ENCODE measurements around the gene SLC10A7. TPM values are rescaled to one million over a fixed set of nuclear protein-coding genes. Genes with fewer than 3 reads are reported as not detected.

SLC10A7 gene
- total and polyA plus RNA-seq, 2 of the 4 experiments (the other 2 are of a cell fraction): 5.2 to 8.4 TPM

DNA sequence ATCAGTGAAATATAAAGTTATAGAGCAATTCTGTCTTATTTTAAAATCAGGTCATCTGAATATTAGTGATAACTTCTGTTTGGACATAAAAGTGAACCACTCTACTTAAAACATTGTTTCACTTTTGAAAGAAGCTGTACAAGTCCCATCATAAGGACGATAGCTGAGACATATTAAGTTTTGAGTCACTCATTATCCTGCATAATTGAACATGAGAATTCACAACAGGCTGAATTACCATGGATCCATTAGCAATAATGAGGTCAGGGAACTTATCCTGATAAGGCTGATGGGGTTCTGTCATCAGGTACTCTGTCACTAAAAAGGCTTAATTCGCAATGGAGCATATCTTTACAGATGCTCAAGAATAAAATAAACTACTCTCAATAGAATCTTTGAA lies 227.0 kb downstream of the SLC10A7 start:
- WGBS, 2 experiments (ENCODE audit: extremely low coverage in 2 of 2, insufficient read length in 1 of 2): no CpG with 5 or more reads among the region's 2 CpGs
- POLR2A ChIA-PET (ENCODE audit: unreplicated experiment): no interaction called here

More for the DNA sequence above, 227.0 kb downstream of the SLC10A7 start:
- Histone ChIP-seq H4K5ac (ENCODE audit: low read depth, low read length) (no peak overlapping the region), H3K14ac (replicated peaks; ENCODE audit: low read depth, low read length) (no peak overlapping the region), H3K23ac (ENCODE audit: low read depth, low read length) (no peak overlapping the region), H4K8ac (ENCODE audit: low read depth in 2 of 2, low read length in 2 of 2) (no peak overlapping the region), H3K27ac (ENCODE audit: insufficient read depth, low read length) (no peak overlapping the region), H3K27me3 (ENCODE audit: control insufficient read depth, insufficient read depth, low read length) (no peaks in the 10 kb centered on the region), H2AK5ac (ENCODE audit: low read depth, low read length) (no peak overlapping the region), H2BK15ac (ENCODE audit: low read depth, low read length) (no peak overlapping the region), H3K9me1 (ENCODE audit: insufficient read depth, low read length) (no peaks in the 10 kb centered on the region), H3K18ac (ENCODE audit: low read depth, low read length) (no peak overlapping the region), H2BK120ac (ENCODE audit: low read depth, low read length) (no peak overlapping the region), H2BK20ac (ENCODE audit: low read depth, low read length) (no peak overlapping the region), H2AFZ (replicated peaks; ENCODE audit: low read length, poor library complexity) (no peak overlapping the region), H3K9ac (ENCODE audit: low read depth, low read length) (no peak overlapping the region), H3K4me1 (ENCODE audit: control insufficient read depth, insufficient read depth, low read length) (no peaks in the 10 kb centered on the region), H3K56ac (ENCODE audit: extremely low read depth, insufficient read depth, low read length) (no peak overlapping the region), H3K79me1 (ENCODE audit: low read depth in 1 of 2, low read length in 2 of 2) (no peaks in the 10 kb centered on the region), H2BK5ac (ENCODE audit: low read depth, low read length, poor library complexity, severe bottlenecking) (no peak overlapping the region), H3K36me3 (ENCODE audit: control insufficient read depth, insufficient read depth, low read length) (no peaks in the 10 kb centered on the region), H4K91ac (ENCODE audit: insufficient read depth, low read depth, low read length) (no peak overlapping the region), H3K4me3 (ENCODE audit: insufficient read depth, low read depth, low read length) (no peak overlapping the region), H3K4me2 (ENCODE audit: low read depth, low read length) (no peak overlapping the region), H3K9me3 (ENCODE audit: control insufficient read depth, insufficient read depth, low read length) (no peaks in the 10 kb centered on the region), H4K20me1 (ENCODE audit: insufficient read depth, low read length) (no peaks in the 10 kb centered on the region), H2AK9ac (replicated peaks; ENCODE audit: low read depth, low read length, poor library complexity) (no peak overlapping the region), H3K4ac (ENCODE audit: low read depth, low read length) (no peak overlapping the region)
- in situ Hi-C loops (cut with MboI; ENCODE audit: low sequenced_read_pairs): no loop called here
- intact Hi-C loops (cut with micrococcal nuclease): no loop called here
- ATAC-seq (ENCODE audit: low read depth): no peak
- no TSS peak for BruUV-seq (replicated peaks)
- TF ChIP-seq CHD1 (IDR thresholded peaks at IDR 0.05; ENCODE audit: low read depth, low read length) (no peak), FOS (IDR thresholded peaks at IDR 0.05; ENCODE audit: low read depth, low read length) (no peak), POLR2A (IDR thresholded peaks at IDR 0.05; ENCODE audit: low read depth, low read length) (no peak), RCOR1 (IDR thresholded peaks at IDR 0.05; ENCODE audit: insufficient replicate concordance, low read length) (no peak), NFE2L2 (IDR thresholded peaks at IDR 0.05; ENCODE audit: low read depth, low read length) (no peak), RFX5 (IDR thresholded peaks at IDR 0.05; ENCODE audit: low read depth, low read length) (no peak), MXI1 (IDR thresholded peaks at IDR 0.05; ENCODE audit: borderline replicate concordance, low read depth, low read length) (no peak), CEBPB (IDR thresholded peaks at IDR 0.05; ENCODE audit: low read depth, low read length) (no peak), MAFK (IDR thresholded peaks at IDR 0.05; ENCODE audit: low read depth, low read length) (no peak)
- TF ChIP-seq, protein P1, sequence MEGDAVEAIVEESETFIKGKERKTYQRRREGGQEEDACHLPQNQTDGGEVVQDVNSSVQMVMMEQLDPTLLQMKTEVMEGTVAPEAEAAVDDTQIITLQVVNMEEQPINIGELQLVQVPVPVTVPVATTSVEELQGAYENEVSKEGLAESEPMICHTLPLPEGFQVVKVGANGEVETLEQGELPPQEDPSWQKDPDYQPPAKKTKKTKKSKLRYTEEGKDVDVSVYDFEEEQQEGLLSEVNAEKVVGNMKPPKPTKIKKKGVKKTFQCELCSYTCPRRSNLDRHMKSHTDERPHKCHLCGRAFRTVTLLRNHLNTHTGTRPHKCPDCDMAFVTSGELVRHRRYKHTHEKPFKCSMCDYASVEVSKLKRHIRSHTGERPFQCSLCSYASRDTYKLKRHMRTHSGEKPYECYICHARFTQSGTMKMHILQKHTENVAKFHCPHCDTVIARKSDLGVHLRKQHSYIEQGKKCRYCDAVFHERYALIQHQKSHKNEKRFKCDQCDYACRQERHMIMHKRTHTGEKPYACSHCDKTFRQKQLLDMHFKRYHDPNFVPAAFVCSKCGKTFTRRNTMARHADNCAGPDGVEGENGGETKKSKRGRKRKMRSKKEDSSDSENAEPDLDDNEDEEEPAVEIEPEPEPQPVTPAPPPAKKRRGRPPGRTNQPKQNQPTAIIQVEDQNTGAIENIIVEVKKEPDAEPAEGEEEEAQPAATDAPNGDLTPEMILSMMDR (conservative IDR thresholded peaks at IDR 0.05; ENCODE audit: low read depth, low read length): no peak
- TF ChIP-seq, protein P2, sequence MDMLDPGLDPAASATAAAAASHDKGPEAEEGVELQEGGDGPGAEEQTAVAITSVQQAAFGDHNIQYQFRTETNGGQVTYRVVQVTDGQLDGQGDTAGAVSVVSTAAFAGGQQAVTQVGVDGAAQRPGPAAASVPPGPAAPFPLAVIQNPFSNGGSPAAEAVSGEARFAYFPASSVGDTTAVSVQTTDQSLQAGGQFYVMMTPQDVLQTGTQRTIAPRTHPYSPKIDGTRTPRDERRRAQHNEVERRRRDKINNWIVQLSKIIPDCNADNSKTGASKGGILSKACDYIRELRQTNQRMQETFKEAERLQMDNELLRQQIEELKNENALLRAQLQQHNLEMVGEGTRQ (IDR thresholded peaks at IDR 0.05; ENCODE audit: low read depth, low read length): no peak
- DNase-seq: no peak
- CTCF ChIA-PET: no interaction called here
- dilution Hi-C loops (cut with HindIII; ENCODE audit: low sequenced_read_pairs, unreplicated experiment): no loop called here
